ENCODE results near the gene PXDN.

The PXDN gene

GRCh38 chr2:1642993-1643619, 101.2 kb downstream of the PXDN start:
- H3K9ac ChIP-seq (ENCODE audit: low read depth, low read length, poor library complexity, severe bottlenecking): no peak overlapping the region
- H4K20me1 ChIP-seq (ENCODE audit: insufficient read depth, low read length, poor library complexity, severe bottlenecking): no peaks in the 10 kb centered on the region
- TF ChIP-seq CTCF (conservative IDR thresholded peaks at IDR 0.05; ENCODE audit: low read length) (no peak), EZH2phosphoT487 (IDR thresholded peaks at IDR 0.05; ENCODE audit: borderline replicate concordance) (no peak)
- no peaks in the 10 kb centered on the region for H3K9me2 ChIP-seq (replicated peaks; ENCODE audit: low read depth, low read length)
- no peak overlapping the region for H3K4me3 ChIP-seq (ENCODE audit: low read length, poor library complexity, severe bottlenecking)
- no peaks in the 10 kb centered on the region for H3K9me3 ChIP-seq (ENCODE audit: insufficient read depth, low read depth, low read length)
- H3K4me2 ChIP-seq (ENCODE audit: low read depth, low read length, poor library complexity, severe bottlenecking): no peak overlapping the region
- H3K79me2 ChIP-seq (ENCODE audit: insufficient read depth, low read length): no peaks in the 10 kb centered on the region
- H3K4me1 ChIP-seq (ENCODE audit: insufficient read depth, low read length, poor library complexity, severe bottlenecking): no peaks in the 10 kb centered on the region
- H3K27me3 ChIP-seq (ENCODE audit: insufficient read depth, low read length, poor library complexity, severe bottlenecking): no peaks in the 10 kb centered on the region
- H3F3A ChIP-seq (ENCODE audit: low read depth): no peaks in the 10 kb centered on the region
- H2AFZ ChIP-seq (ENCODE audit: low read length): no peak overlapping the region
- peaks cover 47% of the 10 kb centered on the region; the same call in 1 of the 2 replicates for H3K36me3 ChIP-seq (ENCODE audit: insufficient read depth, low read length)

DNA sequence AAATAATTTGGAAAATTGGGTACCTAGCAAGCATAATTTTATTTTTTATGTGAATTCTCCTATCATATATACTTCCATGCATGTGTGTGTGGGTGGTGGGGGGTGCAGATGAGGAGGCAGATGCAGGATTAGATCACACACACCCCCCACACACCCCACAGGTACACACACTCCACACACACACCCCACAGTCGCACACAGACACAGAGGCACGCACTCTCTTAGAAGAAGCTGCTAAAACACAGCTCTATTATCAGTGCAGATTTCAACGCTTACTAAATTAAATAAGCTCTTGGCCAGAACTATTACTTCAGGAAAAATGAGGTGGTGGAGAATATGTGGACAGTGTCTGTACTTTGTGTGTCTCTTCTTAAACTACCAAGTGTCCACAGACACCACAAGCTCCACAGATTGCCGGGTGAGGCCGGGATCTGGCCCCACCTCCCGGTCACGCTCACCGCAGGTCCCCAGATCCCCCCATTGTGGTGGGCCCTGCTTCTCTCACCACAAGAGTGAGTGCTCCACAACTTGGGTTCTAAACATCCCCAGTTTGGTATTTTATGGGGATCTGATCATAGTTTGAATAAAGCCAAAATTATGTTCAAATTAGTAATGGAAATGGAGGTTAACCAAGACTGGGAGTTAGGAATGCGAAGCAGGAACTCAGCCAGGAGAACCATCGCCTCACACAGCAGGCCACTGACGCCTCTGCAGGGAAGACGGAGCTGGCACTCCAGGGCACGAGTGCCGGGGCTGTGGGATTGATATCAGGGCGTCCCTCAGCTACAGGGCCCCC, 102.1 kb downstream of the PXDN start:
- Histone ChIP-seq H4K20me1 (ENCODE audit: insufficient read depth, low read length, poor library complexity, severe bottlenecking) (no peaks in the 10 kb centered on the region), H3K9me3 (ENCODE audit: insufficient read depth, low read depth, low read length) (no peaks in the 10 kb centered on the region), H3F3A (ENCODE audit: low read depth) (no peaks in the 10 kb centered on the region), H3K27me3 (ENCODE audit: insufficient read depth, low read length, poor library complexity, severe bottlenecking) (no peaks in the 10 kb centered on the region), H3K79me2 (ENCODE audit: insufficient read depth, low read length) (no peaks in the 10 kb centered on the region), H3K36me3 (ENCODE audit: insufficient read depth, low read length) (peaks cover 39% of the 10 kb centered on the region; the same call in 1 of the 2 replicates), H3K9ac (ENCODE audit: low read depth, low read length, poor library complexity, severe bottlenecking) (no peak overlapping the region), H3K4me1 (ENCODE audit: insufficient read depth, low read length, poor library complexity, severe bottlenecking) (no peaks in the 10 kb centered on the region), H2AFZ (ENCODE audit: low read length) (no peak overlapping the region), H3K9me2 (replicated peaks; ENCODE audit: low read depth, low read length) (no peaks in the 10 kb centered on the region), H3K4me2 (ENCODE audit: low read depth, low read length, poor library complexity, severe bottlenecking) (no peak overlapping the region), H3K4me3 (ENCODE audit: low read length, poor library complexity, severe bottlenecking) (no peak overlapping the region)
- no peak for TF ChIP-seq EZH2phosphoT487 (IDR thresholded peaks at IDR 0.05; ENCODE audit: borderline replicate concordance)
- no peak for TF ChIP-seq CTCF (conservative IDR thresholded peaks at IDR 0.05; ENCODE audit: low read length)

DNA sequence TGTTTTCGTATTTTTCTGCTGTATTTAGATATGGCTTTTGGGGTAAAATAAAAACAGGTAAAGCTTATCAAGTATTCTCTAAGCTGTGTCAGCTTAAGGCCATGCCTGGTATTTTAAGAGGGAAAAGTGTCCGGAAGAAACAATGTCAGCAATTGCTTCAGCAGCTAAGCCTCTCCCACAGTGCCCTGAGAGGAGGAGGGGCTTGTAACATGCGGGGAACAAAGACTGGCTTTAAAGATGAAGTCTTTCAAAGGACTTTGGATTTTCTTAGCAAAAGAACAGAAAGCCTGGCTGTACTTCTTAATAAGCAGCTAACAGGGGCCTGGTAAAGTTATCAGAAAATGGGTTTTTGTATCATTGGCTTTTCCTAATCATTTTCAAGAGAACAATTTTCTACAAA, 102.8 kb downstream of the PXDN start:
- TF ChIP-seq EZH2phosphoT487 (IDR thresholded peaks at IDR 0.05; ENCODE audit: borderline replicate concordance) (no peak), CTCF (conservative IDR thresholded peaks at IDR 0.05; ENCODE audit: low read length) (no peak)
- Histone ChIP-seq H3K9me3 (ENCODE audit: insufficient read depth, low read depth, low read length) (no peaks in the 10 kb centered on the region), H3K79me2 (ENCODE audit: insufficient read depth, low read length) (no peaks in the 10 kb centered on the region), H3F3A (ENCODE audit: low read depth) (no peaks in the 10 kb centered on the region), H4K20me1 (ENCODE audit: insufficient read depth, low read length, poor library complexity, severe bottlenecking) (no peaks in the 10 kb centered on the region), H3K4me1 (ENCODE audit: insufficient read depth, low read length, poor library complexity, severe bottlenecking) (no peaks in the 10 kb centered on the region), H3K9ac (ENCODE audit: low read depth, low read length, poor library complexity, severe bottlenecking) (no peak overlapping the region), H3K36me3 (ENCODE audit: insufficient read depth, low read length) (peaks cover 37% of the 10 kb centered on the region; the same call in 1 of the 2 replicates), H3K27me3 (ENCODE audit: insufficient read depth, low read length, poor library complexity, severe bottlenecking) (no peaks in the 10 kb centered on the region), H3K9me2 (replicated peaks; ENCODE audit: low read depth, low read length) (no peaks in the 10 kb centered on the region), H2AFZ (ENCODE audit: low read length) (no peak overlapping the region), H3K4me2 (ENCODE audit: low read depth, low read length, poor library complexity, severe bottlenecking) (no peak overlapping the region), H3K4me3 (ENCODE audit: low read length, poor library complexity, severe bottlenecking) (no peak overlapping the region)

Data from Loucy (cell line).